ENCODE measurements around the gene EXOC6B. TPM values are rescaled to one million over a fixed set of nuclear protein-coding genes. Genes with fewer than 3 reads are reported as not detected.
A peak's percentile ranks its signal among the peaks of the same experiment; 100 is the strongest.

Gene EXOC6B
- total RNA-seq, 1 donor from 2014 or later: 23.3 TPM

DNA sequence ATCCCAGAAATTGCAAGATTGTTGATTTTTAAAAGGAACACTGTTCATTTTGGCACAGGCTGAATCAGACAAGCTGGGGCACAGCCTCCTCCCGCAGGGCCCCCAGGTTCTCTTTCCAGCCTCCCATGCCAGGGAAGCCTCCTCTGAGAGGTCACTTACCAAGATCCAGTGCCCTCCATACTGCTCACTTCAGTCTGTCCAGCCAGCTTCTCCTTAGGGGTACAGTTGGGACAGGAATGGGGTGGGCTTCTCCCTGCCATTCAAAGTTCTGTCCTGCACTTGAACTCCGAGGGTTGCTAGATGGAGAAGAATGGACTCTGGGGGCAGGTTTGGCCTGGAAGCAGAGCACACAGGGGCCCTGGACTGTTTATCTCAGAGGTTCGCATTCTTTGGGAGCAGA, 670.7 kb downstream of the EXOC6B start:
- DNase-seq: no peak

DNA sequence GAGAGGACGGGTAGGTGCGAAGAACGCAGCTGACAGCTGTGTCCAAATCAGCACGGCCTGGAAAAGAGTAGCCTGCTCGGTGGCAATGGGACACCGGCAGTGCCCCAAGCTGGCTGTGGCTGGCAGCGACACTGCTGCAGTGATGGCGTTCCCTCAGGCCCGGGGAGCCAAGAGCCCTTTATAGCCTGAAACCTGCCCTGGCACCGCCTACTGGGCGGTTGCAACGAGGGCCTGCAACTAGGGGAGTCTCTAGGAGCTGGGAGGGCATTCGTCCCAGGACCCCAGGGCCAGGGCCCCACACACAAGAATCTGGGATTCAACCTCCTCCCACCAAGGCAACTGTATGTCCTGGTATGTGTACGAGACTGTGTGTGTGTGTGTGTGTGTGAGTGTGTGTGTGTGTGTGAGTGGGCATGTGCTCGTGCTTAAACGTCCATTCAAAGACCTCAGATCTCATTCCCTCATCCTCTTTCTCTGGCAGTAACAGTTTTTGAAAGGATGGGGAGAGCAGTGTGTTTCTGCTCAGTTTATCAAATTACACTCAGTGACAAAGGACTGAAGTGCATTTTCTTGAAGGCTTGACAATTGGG, 671.4 kb downstream of the EXOC6B start:
- DNase-seq: no peak

DNA sequence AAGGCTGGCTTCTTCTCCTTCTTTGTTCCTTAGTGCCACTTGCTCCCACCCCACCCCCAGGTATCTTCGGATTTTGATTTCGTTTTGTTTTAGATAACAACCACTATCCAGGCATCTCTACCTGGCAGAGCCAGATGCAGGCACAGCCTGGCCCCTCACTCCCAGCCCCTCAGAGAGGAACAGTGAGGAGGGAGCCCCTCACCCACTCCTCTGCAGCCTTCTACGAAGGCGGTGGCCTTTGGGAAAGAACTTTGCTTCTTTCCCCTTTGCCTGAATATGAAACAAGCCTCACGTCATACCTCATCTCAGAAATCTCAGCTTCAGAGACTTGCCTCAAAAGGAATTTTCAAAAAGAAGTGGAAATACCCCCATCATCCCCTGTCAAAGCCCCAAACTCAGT, 671.9 kb downstream of the EXOC6B start:
- DNase-seq: no peak

DNA sequence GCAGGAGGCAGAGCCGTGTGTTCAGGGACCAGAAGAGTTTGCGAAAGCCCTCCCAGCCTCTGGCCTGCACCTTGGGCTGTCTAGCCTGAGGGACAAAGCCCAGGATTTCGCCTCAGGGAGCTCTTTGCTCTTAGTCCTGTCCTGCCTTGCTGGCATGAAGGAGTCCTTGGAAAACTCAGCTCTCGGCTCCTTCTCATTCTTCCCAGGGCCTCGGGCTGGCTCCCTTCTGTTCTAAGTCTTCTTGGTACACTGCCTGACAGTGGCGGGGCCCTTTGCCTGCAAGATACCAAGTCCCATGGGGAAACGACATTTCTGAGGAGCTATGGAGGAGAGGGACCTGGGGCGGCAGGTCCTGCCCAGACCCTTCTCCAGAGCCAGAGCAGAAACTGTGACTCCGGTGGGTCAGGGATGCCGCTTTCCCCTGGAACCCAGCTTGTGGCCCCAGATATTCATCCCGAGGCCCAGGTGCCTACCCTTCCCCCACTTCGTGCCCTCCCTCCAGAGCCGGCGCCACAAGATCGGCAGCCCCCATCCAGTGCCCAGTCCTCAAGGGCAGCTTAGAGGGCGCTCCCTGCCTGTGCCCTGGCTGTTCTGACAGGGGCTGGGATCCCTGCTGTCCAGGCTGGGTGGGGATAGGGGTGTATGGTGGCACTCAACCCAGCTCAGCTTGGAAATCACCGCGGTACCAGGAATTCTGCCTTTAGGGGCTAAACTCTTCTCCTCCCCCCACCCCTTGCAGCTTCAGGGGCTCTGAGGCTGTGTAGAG, 672.6 kb downstream of the EXOC6B start:
- no peak for DNase-seq

DNA sequence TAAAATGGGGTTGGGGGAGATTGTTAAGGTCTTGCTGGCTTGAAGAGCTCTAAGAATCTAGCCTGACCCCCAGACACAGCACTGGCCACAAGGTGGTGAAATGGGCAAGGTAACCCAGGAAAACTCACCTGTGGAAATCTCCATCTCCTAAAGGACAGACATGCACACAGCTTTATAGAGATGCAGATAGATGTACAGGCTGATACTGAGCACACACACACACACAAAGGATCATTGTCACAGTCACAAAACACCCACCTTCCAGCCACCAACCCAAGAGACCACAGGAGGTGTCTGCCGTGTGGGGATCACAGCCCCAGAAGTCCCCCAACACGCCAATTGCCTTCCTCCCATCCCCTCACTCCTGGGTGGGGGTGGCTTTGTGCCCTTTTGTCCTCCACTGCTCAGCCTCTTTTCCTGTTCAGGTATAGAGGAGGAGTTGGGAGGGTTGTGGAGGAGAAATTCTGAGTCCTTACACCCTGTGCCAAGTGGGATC, 674.9 kb downstream of the EXOC6B start:
- no peak for DNase-seq

DNA sequence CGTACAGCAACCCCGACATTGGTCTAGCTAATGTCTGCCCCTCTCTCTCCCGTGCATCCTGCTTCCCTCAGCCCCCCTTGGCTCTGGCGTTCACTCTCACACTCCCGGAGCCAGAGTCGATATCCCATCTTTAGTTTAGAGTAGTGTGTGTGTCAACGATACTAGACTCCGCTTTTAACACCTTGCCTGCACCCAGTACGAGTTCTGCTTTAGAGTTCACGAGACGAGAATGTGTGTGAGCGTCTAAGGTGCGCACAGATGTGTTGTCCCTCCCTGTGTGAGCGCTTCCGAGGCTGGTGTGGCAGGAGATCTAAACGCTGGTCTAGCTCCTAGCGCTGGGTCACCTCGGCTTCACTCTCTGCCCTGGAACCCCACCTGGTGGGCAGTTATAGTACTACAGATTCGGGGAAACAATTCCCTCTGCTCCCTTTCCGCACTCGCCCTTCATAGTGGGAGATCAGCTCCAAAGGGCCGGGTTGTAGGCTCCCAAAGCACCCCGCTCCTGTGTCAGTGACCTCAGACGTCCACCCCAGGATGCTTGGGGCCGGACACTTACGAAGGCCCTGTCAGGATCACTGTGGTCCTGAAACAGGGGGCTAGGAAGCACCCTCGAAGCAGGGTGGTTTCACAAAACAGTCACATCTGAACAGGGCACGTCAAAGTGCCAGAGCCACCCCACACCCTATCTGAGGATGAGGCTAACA, 675.5 kb downstream of the EXOC6B start:
- DNase-seq: peak; percentile 85

DNA sequence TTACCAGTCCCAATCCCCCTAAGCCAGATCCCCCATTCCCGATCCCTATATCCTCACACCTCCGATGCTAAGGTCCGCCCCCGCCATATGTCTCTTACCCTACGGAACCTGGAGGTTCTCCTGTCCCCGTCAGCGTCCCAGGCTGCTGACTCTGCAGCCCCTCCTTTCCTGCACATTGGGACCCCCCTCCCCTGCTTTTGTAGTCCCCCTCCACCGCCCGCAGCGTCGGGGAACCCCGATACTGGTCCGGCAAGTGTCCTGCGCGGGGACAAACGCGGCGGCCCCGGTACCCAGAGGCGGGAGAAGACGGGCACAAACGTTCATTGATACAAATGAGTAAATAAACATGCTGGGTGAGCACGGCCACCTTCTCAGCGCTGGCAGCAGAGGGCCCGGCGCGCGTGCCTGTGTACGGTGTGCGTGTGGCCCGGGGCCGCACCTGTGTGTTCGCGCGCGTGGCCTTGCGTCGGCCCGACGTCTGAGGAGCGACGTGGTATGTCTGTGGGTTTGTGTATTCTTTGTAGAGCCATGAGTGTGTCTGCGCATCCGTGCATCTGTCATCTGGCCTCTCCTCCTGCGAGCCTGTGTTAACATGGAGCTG, 676.2 kb downstream of the EXOC6B start:
- peak; percentile 21 for DNase-seq

DNA sequence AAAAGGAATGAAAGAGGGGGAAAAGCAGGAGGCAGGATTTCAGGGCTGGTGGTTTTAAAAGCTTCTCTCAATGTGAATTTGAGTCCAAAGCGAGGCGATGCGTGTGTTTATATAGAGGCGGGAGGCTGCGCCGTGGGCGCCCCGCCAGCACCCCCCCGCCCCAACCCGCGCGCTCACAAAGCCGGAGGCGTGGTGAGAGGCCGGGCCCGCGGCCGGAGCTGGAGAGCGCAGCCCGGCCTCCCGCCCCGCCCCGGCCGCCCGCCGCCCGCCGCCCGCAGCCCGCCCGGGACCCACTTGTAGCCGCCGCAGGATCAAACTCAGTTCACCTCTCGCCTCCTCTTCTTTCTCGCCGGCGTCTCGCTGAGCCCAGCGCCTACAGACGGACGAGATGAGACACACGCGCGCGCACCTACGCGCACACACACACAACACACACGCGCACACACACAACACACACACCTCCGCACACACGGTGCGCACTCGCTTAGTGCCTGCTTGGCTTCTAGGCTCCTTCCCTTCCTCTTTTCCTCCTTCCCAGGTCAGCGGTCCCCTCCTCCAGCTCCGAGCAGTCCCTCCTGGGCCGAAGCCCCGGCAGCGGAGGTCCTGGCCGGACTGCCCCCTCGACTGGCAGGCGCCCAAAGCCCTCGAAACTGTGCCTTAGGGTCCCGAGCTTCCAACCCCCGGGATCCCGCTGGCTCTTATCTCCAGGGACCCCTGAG, 676.8 kb downstream of the EXOC6B start:
- DNase-seq: peak; percentile 39

DNA sequence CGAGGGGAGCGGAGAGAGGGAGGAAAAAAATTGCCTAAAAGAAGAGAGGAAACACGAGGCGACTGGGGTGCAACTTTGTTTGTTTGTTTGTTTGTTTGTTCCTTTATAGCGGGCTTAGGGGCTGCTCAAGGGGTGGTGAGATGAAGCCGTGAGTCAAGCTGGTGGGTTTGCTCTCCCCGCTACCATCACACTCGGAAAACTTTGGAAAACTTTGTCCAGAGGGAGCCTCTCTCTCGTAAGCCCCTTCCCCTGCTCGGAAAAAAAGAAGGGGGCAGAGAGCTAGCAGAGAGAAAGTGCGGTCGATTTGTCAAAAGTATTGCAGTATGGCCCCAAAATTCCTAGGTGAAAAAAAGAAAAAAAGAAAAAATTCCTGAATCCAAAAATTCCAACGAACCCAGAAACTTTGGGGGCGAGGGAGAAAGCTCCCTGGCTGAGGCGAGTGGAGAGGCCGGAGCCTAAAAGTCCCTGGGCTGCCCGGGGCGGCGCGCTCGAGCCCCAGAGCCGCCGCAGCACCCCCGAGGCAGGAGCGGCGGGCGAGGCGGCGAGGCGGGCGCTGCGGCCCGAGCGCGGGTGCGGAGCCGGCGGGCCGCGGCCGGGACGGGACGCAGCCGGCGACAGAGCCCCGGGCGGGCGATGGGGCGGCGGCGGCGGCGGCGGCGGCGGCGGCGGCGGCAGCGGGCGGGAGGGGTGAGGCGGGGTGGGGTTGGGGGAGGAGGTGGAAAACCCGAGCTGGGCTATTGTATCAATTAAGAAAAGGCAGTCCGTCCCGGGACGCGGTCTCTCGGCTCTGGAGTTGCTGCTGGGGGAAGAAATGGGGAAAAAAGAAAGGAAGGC, 677.6 kb downstream of the EXOC6B start:
- DNase-seq: peak; percentile 10

DNA sequence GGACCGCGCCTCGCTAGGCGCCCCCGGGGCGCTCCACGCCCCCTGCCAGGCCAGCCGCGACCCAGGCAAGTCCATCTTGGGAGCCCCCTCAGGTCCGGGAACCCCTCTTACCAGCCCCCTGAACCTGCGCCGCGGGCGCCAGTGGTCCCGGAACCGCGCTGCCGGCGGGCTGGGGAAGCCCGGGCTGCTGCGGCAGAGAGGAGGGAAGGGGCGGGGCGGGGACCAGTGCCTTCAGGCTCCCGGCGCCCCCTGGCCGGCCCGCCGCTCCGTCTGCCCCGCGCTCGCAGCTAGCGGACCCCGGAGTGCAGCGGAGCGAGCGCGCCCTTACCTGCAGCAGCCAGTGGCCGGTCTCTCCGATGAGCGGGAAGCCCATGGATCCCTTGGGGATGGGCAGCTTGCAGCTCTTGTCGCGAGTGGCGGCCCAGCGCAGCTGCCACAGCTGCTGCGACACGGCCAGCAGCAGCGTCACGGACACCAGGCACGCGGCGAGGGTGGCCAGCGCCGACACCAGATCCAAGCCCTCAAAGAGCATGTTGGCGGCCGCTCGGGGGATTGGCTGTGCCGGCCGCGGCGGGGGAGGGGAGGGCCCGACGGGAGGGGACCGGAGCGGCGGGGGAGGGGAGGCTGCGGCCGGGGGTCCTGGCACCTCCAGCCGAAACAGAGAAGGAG, 678.4 kb downstream of the EXOC6B start, which contains the start of gene CYP26B1:
Gene CYP26B1 (minus strand): TSS at position 560 of the 669 bp plus-strand sequence. CDS start 28 bp downstream, at position 532.
- peak; percentile 9 for DNase-seq

DNA sequence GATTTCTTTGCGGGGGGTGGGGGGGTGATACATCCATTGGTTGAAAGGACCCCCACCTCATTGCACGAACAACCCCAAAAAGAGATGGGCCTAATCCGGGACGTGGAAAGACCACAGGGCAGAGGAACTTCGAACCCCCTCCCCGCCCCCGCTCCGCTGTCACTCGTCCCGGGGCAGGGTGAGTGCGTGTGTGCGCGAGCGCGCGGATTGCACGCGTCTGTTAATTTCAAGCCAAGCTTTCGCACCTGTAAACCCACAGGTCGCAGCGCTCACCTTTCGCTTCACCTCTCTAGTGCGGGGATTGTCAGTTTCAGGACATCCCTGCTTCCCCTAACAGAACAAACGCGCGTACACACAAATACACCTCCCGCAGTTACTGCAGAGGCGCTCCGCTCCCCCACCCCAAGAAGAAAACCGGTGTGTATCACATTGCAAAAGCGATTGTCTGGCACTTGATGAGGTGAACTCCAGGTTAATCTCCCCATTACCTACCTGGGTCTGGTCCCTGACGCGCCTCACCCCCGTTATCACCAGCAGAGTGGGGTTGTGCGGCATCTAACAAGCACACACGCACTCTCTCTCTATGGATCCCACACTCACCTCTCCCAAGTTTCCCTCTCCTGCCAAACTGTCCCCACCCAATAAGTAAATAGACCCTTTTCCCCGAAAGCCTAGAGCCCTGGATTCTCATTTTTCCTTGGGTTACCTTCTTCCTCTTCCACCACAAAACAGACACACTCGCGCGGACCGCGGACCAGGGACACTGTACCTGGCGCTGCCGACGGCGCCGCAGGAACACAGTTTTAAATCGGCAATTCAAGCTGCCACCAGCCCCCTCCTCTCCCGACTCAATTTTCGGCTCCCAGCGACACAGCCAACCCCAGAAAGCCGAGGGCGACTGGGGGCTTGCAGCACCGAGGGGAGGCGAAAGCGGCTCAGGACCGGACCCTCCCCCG, 679.2 kb downstream of the EXOC6B start:
- no peak for DNase-seq

DNA sequence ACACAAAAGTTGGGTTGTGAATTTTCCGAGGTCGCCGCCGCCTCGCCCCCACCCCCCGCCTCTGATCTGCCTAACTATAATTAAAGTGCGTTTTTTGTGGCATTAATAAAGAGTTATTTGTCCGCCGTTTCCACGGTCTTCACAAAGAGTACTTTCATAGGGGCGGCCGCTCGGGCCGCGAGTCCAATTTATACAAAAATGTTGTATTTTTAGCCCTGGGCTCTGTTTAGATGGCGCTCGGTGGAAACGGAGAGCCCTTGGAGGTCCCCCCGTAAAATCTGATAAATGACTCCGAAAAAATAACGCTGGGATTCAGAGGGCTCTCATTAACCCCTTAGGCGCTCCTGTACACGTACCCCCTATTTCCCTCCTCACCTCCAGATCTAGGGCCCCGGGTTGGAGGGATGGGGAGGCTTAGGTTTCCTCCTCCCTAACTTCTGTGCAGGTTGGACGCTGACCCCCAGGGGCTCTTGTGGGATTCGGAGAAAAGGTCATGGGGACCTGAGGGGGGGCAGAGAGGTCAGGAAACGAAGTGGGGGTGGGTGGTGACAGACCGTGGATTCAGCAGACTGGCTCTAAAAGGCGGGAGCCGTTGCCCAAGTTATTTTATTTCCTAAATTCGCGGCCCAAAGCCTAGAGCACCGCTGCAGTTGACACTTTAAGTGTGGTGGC, 680.0 kb downstream of the EXOC6B start:
- DNase-seq: no peak

DNA sequence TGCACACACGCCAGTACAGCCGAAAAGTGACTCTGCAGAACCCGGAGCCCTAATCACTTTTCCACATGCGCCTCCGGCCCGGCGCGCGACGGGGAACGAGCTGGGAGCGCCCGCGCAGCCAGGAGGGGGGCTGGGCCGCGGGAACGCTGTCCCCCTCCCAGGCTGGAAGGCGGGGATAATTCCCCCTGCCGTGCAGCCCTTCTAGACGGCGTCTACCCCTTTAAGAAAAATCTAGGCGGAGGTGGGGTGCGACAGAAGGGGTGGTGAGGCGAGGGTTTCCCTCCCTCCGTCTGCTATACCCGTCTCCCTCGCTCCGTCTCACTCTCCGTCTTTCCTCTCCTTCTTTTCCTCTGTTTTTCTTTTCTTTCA, 680.6 kb downstream of the EXOC6B start:
- peak; percentile 15 for DNase-seq

DNA sequence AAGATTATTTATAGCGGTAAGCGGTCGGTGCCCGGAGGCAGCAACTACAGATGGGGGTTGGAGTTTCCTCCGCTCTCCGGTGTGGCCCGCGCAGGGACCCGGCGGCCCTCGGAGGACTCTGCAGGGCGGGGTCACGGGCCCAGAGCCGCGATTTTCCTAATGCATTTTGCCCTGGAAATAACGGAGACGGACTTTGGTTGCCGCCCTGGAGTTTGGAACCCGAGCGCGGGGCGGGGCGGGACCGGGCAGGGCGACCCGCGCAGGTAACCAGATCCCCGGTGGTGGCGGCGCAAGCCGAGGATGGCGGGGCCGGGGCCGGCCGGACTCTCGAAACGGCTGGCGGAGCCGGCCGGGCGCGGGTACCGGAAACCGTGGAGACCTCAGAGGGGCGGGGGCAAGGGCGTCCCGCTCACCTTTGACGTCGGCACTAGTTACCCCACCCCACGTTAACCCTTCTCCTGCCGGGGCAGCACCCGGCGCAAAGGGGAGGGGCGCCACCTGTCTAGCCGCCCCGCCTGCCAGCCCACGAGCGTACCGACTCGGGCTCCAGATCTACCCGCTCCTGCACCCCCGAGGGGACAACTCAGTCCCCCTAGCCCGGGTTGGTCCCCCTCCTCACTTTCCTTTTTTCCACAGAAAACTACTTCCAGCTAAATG, 681.1 kb downstream of the EXOC6B start:
- DNase-seq: no peak

DNA sequence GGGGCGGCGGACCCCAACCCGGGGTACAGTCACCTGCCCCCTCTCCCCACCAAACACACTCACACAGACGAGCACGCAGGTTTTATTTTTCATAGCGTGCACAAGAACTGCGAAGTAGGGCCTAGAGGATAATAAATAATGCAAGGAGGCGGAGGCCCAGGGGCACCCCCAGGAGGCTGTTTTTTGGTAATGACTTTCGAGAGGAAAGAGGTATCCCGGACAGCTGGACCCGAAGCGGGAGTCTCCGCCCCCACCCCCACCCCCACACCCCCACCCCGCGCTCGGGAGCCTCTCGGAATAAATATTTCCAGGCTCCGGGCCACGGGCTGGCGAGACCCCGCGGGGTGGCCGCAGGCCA, 681.6 kb downstream of the EXOC6B start:
- DNase-seq: no peak

DNA sequence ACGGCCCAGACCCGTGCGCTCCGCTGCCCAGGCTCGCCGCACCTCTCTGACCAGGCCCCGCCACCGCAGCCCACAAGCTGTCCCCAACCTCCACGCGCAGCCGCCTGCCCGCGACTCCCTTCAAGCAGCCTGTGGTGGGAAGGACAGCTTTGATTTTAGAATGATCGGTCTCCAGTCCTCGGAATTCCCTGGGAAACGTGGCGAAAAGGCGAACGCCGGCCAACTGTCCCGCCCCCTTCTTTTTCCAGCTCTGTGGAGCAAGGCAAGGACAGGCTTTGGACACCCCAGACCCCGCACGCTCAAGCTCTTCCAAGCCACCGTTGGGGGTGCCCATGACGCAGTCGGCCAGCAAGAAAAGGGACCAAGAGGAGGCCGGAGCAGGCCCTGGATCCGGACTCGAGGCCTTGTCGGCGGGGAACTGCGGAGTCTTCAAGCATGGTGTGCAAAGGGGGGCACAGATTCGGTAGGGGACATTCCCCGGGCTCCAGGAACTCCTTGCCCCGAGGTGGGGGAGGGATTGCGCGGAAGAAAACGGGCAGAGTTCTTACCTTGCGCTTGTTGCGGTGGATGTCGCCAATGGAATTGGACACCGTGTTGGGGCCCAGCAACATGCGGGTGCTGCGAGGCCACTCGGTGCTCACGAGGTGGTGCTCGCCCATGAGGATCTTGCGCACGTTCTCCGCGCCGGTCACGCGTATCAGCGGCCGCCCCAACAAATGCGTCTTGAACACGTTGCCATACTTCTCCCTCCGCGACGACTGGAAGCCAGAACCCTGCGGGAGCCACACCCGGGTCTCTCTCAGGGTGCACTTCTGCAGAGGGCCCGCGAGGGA, 682.2 kb downstream of the EXOC6B start:
- DNase-seq: peak; percentile 14

DNA sequence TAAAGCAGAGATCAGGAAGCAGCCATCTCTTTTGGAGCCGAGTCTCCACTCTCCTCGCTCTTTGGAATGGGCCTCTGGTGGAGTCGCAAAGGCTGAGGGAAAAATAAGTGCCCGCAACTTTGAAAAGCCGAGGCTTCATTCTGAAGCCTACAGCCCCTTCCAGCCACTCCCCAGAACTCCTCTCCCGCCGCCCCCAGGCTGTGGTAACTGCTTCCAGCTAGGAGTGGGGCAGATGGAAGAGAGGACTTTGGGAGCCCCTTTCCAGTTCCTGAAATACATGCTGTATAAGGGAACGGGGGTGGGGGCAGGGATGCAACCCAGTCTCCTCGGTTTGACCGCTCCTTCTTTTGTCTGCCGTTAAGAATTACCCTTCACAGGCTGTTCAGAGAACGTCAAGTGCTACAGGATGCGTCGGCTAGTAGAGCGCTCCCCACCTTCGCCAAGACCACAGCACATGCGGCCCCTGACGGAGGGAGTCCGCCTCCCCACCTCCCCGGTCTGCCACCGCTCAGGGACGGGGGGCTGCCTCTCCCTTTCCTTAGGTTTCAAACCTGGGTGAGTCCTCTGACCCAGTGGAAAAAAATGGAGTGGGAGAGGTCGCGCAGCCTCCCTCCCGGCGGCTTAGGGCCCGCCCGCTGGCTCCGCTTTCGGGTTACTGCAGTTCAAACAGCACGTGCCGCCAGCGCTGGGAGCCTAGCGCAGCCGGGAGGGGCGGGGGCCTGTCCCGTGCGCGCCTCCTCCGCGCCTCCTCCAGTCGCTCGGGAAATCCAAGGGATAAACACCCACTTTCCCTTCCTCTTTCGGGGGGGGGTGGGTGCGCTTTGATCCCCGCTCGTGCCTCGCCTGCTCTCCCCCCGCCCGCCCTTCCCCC, 683.0 kb downstream of the EXOC6B start:
- peak; percentile 46 for DNase-seq
